NT2/D1 (cell line): ENCODE measurements around the gene FAR2.

Experiments used
- SUZ12 ChIP-seq: IDR thresholded peaks from 2 replicates; pipeline ENCODE4 v1.6.1; 2011; ENCODE audit not compliant: insufficient read length, insufficient read depth; ENCODE audit errors: extremely low read depth
- YY1 ChIP-seq: IDR thresholded peaks from 2 replicates; pipeline ENCODE4 v1.6.1; 2011; ENCODE audit not compliant: insufficient read length, insufficient read depth
- ZNF274 ChIP-seq: IDR thresholded peaks from 2 replicates; pipeline ENCODE4 v1.6.1; 2011; ENCODE audit warnings: mild to moderate bottlenecking, low read depth, low read length

- no peak for TF ChIP-seq ZNF274
- no peak for TF ChIP-seq SUZ12
- no peak for TF ChIP-seq YY1
Observed at GRCh38 chr12:29306682-29307081, 157.6 kb downstream of the FAR2 start.
